Osteocyte (in vitro differentiated cells): ENCODE measurements around the gene MRAS. TPM values are rescaled to one million over a fixed set of nuclear protein-coding genes. Genes with fewer than 3 reads are reported as not detected.

Experiments
- DNase-seq: peaks from one replicate; pipeline ENCODE4 v3.0.0; 2021; ENCODE audit warnings: mixed read lengths; ENCODE audit not compliant: unreplicated experiment; ENCODE audit errors: extremely low spot score
- H3K27ac Mint-ChIP-seq: one replicate; pipeline ENCODE4 v1.8.0; 2021; ENCODE audit warnings: mild to moderate bottlenecking, mixed read lengths; ENCODE audit not compliant: unreplicated experiment
- H3K27me3 Mint-ChIP-seq: one replicate; pipeline ENCODE4 v1.8.0; 2021; ENCODE audit warnings: mixed read lengths; ENCODE audit not compliant: unreplicated experiment
- H3K36me3 Mint-ChIP-seq: one replicate; pipeline ENCODE4 v1.8.0; 2021; ENCODE audit warnings: mixed read lengths; ENCODE audit not compliant: unreplicated experiment
- H3K4me1 Mint-ChIP-seq: one replicate; pipeline ENCODE4 v1.8.0; 2021; ENCODE audit warnings: mixed read lengths; ENCODE audit not compliant: unreplicated experiment
- H3K4me3 Mint-ChIP-seq: one replicate; pipeline ENCODE4 v1.8.0; 2021; ENCODE audit warnings: mild to moderate bottlenecking, moderate library complexity, mixed read lengths; ENCODE audit not compliant: unreplicated experiment
- H3K9me3 Mint-ChIP-seq: one replicate; pipeline ENCODE4 v1.8.0; 2021; ENCODE audit warnings: mixed read lengths; ENCODE audit not compliant: unreplicated experiment
- total RNA-seq: library from RNA; stranded (reverse); gene quantifications from 2 replicates; pipeline ENCODE4 v1.2.1, GENCODE V29; 2021
- TF ChIP-seq, protein P1 (sequence below): fragments of 200-600 bp; sonication (generic); IDR thresholded peaks from 2 replicates; pipeline ENCODE4 v1.5.0; 2021; ENCODE audit warnings: antibody characterized with exemption, mild to moderate bottlenecking, moderate library complexity

MRAS gene
- total RNA-seq, 1 donor from 2014 or later = 25.5 TPM

DNA sequence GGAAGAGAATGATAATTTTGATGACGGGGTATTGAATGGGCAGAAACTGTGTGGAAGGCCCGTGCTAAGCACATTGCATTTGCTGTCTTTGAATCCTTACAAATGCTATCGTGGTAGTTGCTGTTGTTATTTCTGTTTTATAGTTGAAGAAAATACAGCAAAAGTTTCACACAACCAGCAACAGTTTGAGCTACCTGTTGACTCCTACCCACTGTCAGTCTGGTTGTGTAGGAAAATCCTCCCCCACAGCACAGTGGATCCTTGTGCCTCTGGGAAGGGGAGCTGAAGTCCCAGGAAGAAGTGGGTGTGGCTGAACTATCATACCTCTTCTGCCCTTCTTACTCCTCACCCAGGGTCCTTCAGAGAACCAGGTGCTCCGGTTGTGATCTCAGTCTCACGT, 29.4 kb downstream of the MRAS start:
- H3K27ac Mint-ChIP-seq = no peak overlapping the region
- H3K36me3 Mint-ChIP-seq = peaks cover 27% of the 10 kb centered on the region
- no peaks in the 10 kb centered on the region for H3K9me3 Mint-ChIP-seq
- peaks cover 12% of the 10 kb centered on the region for H3K4me1 Mint-ChIP-seq
- no peak overlapping the region for H3K4me3 Mint-ChIP-seq
- TF ChIP-seq, protein P1, sequence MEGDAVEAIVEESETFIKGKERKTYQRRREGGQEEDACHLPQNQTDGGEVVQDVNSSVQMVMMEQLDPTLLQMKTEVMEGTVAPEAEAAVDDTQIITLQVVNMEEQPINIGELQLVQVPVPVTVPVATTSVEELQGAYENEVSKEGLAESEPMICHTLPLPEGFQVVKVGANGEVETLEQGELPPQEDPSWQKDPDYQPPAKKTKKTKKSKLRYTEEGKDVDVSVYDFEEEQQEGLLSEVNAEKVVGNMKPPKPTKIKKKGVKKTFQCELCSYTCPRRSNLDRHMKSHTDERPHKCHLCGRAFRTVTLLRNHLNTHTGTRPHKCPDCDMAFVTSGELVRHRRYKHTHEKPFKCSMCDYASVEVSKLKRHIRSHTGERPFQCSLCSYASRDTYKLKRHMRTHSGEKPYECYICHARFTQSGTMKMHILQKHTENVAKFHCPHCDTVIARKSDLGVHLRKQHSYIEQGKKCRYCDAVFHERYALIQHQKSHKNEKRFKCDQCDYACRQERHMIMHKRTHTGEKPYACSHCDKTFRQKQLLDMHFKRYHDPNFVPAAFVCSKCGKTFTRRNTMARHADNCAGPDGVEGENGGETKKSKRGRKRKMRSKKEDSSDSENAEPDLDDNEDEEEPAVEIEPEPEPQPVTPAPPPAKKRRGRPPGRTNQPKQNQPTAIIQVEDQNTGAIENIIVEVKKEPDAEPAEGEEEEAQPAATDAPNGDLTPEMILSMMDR = no peak
- DNase-seq = no peak
- no peaks in the 10 kb centered on the region for H3K27me3 Mint-ChIP-seq

DNA sequence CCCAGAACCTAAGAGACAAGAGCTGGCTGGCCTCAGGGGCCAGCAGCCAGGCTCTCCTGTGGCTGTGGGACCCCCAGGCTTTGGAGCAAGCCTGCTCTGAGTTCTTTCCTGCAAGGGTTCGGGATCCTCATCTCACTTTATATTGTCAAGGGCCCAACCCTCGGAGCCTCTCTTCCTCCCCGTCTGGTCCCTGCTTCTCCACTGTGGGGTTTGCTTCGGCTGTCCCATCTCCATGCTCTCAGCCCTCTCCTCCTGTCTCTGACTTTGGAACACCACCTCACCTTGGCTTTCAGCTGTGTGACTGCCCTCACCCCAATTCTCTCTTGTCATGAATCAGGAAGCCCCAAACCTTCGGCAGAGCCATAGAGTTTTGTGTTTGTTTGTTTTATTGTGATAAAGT, 30.0 kb downstream of the MRAS start:
- Mint-ChIP-seq H3K36me3 (peaks cover 22% of the 10 kb centered on the region), H3K4me1 (peaks cover 12% of the 10 kb centered on the region), H3K27me3 (no peaks in the 10 kb centered on the region), H3K9me3 (no peaks in the 10 kb centered on the region), H3K4me3 (no peak overlapping the region), H3K27ac (no peak overlapping the region)
- DNase-seq = no peak
- TF ChIP-seq, protein P1 = no peak

DNA sequence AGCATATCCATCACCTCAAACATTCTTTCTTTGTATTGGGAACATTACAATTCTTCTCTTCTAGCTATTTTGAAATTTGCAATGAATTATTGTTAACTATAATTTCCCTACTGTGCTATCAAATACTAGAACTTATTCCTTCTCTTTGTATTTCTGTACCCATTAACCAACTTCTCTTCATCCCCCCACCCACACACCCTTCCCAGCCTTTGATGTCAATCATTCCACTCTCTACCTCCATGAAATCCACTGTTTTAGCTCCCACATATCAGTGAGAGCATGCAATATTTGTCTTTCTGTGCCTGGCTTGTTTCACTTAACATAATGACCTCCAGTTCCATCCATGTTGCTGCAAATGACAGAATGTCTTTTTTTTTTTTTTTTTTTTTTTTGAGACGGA, 30.6 kb downstream of the MRAS start:
- TF ChIP-seq, protein P1 = no peak
- Mint-ChIP-seq H3K4me1 (peaks cover 12% of the 10 kb centered on the region), H3K36me3 (peaks cover 17% of the 10 kb centered on the region), H3K4me3 (no peak overlapping the region), H3K27ac (no peak overlapping the region), H3K27me3 (no peaks in the 10 kb centered on the region), H3K9me3 (no peaks in the 10 kb centered on the region)
- DNase-seq = no peak

DNA sequence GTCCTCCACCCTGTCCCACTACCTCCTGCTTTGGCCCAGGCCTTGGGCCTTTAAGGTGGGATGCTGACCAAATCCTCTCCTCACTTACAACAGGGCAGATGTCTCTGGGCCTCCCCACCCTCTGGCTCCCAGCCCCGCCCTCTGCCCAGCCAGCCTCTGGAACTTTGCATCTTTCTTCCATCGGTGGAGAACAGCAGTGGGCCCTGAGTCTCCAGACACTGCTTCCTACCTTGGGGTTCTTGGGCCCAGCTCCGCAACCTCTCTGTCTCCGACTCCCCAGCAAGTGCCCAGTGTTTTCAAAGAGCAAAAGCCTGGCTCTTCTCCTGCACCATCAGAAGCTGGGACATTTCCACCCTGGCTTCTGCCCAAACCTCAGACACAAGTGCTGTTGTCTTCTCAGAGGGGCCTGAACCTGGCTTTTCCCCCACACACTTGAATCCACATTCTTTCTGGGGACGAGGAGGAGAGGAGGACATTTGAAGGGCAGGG, 33.1 kb downstream of the MRAS start:
- H3K4me1 Mint-ChIP-seq = peaks cover 12% of the 10 kb centered on the region
- peak overlapping the region; percentile 63 for H3K27ac Mint-ChIP-seq
- DNase-seq = no peak
- H3K4me3 Mint-ChIP-seq = no peak overlapping the region
- peaks cover 14% of the 10 kb centered on the region for H3K36me3 Mint-ChIP-seq
- no peaks in the 10 kb centered on the region for H3K9me3 Mint-ChIP-seq
- no peaks in the 10 kb centered on the region for H3K27me3 Mint-ChIP-seq
- TF ChIP-seq, protein P1 = no peak

DNA sequence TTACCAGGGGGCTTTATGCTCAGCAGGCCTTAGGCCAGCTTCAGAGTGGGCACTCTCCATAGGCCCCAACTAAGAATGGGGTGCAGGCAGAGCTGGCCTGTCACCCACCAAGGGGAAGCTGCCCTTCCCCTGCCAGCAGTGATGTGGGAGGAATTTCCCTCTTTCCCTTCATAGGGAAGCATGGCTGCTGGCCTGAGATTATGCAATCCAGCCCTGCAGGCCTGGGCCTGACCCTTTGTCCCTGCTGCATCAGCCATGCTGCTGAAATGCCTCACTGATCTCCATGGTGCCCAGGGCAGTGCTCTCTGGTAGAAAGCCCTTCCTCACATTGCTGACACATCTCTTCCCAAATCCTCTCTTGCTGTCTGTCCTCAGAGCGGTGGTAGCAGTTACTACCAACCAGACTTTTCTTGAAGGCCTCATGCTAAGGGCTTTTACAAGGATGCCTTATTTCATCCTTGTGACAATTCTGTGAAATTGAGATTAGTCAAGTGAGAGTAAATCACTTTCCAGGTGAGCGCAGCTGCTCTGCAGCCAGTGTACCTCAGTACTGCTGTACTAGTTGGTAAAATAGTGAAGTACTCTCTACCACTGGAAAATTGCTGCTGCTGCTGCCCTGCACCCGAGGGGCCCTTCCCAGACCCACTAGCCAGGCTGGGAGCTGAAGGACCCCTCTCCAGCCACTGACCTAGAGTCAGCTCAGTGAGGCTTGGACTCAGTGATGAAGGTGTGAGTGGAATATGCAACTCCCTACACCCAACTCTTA, 33.8 kb downstream of the MRAS start:
- TF ChIP-seq, protein P1 = no peak
- no peak for DNase-seq
- Mint-ChIP-seq H3K4me1 (peaks cover 12% of the 10 kb centered on the region), H3K36me3 (peaks cover 14% of the 10 kb centered on the region), H3K9me3 (no peaks in the 10 kb centered on the region), H3K4me3 (no peak overlapping the region), H3K27me3 (no peaks in the 10 kb centered on the region), H3K27ac (peak overlapping the region; percentile 9)
